HepG2 (cell line): ENCODE results near the gene C1orf35. TPM values are rescaled to one million over a fixed set of nuclear protein-coding genes. Genes with fewer than 3 reads are reported as not detected.

Source experiments
- ATAC-seq: fragments of 200-7000 bp; cut with Tn5 transposase; 3 replicates; pipeline ENCODE4 v1.9.1; 2020; ENCODE audit warnings: mild to moderate bottlenecking, moderate library complexity
- BruUV-seq: library from RNA; stranded (reverse); fragments of 400-500 nt; replicated peaks from 2 replicates; lab custom pipeline; 2021; lab: Mats Ljungman, UMichigan
- CTCF ChIA-PET: fragments of 300-600 bp; formaldehyde crosslinking; extraction: SDS; loops from one replicate; lab custom pipeline; 2021; ENCODE audit warnings: low total read pairs, inconsistent platforms, low intra/inter-chr PET ratio; lab: Yijun Ruan, JAX
- POLR2A ChIA-PET: fragments of 350-600 bp; sonication (Branson Sonifier 250); formaldehyde crosslinking; loops from one replicate; lab custom pipeline; 2020; ENCODE audit warnings: antibody characterized with exemption, inconsistent platforms; lab: Yijun Ruan, JAX
- DNase-seq: peaks from one replicate; pipeline ENCODE4 v3.0.0-alpha.2; 2015; ENCODE audit warnings: low spot score
- FAIRE-seq: peaks from 3 replicates; lab custom pipeline; 2011; peaks lifted over from hg19 to GRCh38; lab: Jason Lieb, UNC
- H2AFZ ChIP-seq: one replicate; pipeline ENCODE4 v1.6.1; 2011; ENCODE audit warnings: low read length, inconsistent platforms
- H3K27ac ChIP-seq: fragments of 300-600 bp; 3 replicates; pipeline ENCODE4 v1.8.0; 2011; ENCODE audit warnings: mixed run types, mild to moderate bottlenecking, mixed read lengths, low read length, inconsistent platforms; ENCODE audit not compliant: insufficient read depth; ENCODE audit errors: extremely low read length
- H3K27me3 ChIP-seq, 2 experiments: fragments of 200-600 bp in 1 of 2; 2 replicates in 1 of 2; 3 replicates in 1 of 2; pipeline versions ENCODE4 v1.6.0 to v1.8.0; 2011; ENCODE audit warnings: low read length in 2 of 2, mild to moderate bottlenecking in 2 of 2, moderate library complexity in 2 of 2, inconsistent platforms in 1 of 2; ENCODE audit not compliant: insufficient read depth in 2 of 2, control insufficient read depth in 1 of 2
- H3K36me3 ChIP-seq, 2 experiments: fragments of 200-600 bp in 1 of 2; replicated peaks in 1 of 2; 2 replicates in 1 of 2; 3 replicates in 1 of 2; pipeline versions ENCODE4 v1.5.1 to v1.8.0; 2011; ENCODE audit warnings: low read length in 2 of 2, inconsistent platforms in 1 of 2; ENCODE audit not compliant: insufficient read depth in 2 of 2, control insufficient read depth in 1 of 2
- H3K4me1 ChIP-seq: 2 replicates; pipeline ENCODE4 v1.5.1; 2012; ENCODE audit warnings: low read length, inconsistent platforms; ENCODE audit not compliant: insufficient read depth
- H3K4me2 ChIP-seq: 2 replicates; pipeline ENCODE4 v1.6.0; 2011; ENCODE audit warnings: low read depth, low read length, inconsistent platforms
- H3K4me3 ChIP-seq, 3 experiments: fragments of 200-600 bp in 1 of 3; sonication (generic), shearing (Covaris generic) in 1 of 3; replicated peaks in 1 of 3; 2 replicates each; pipeline ENCODE4 v1.5.1; 2011 to 2016; ENCODE audit warnings: low read length in 3 of 3, inconsistent platforms in 2 of 3, low read depth in 2 of 3, mild to moderate bottlenecking in 2 of 3, control low read depth in 1 of 3, mixed read lengths in 1 of 3; ENCODE audit not compliant: insufficient read depth in 1 of 3
- H3K79me2 ChIP-seq: one replicate; pipeline ENCODE4 v1.6.1; 2011; ENCODE audit warnings: low read length, inconsistent platforms; ENCODE audit not compliant: insufficient read depth
- H3K9ac ChIP-seq: 2 replicates; pipeline ENCODE4 v1.6.0; 2011; ENCODE audit warnings: mild to moderate bottlenecking, low read depth, low read length, inconsistent platforms; ENCODE audit not compliant: insufficient read depth
- H3K9me3 ChIP-seq: 2 replicates; pipeline ENCODE4 v1.5.1; 2012; ENCODE audit warnings: mild to moderate bottlenecking, low read length
- H4K20me1 ChIP-seq: 2 replicates; pipeline ENCODE4 v1.6.0; 2011; ENCODE audit warnings: inconsistent platforms, mild to moderate bottlenecking, low read length, moderate library complexity; ENCODE audit not compliant: insufficient read depth
- AGO2 ChIP-seq: fragments of 200-400 bp; formaldehyde crosslinking; optimal IDR thresholded peaks from 2 replicates; pipeline ENCODE3; 2017; ENCODE audit warnings: mild to moderate bottlenecking, low read depth, low read length, moderate library complexity
- PAWR ChIP-seq: sonication (generic); formaldehyde crosslinking; IDR thresholded peaks from 2 replicates; pipeline ENCODE4 v1.4.0; 2020; ENCODE audit warnings: missing genetic modification reagents, mild to moderate bottlenecking, borderline replicate concordance
- TEAD3 ChIP-seq: optimal IDR thresholded peaks from 2 replicates; pipeline ENCODE3; 2016; ENCODE audit warnings: borderline replicate concordance
- ZFY ChIP-seq: sonication (generic); formaldehyde crosslinking; IDR thresholded peaks from 2 replicates; pipeline ENCODE4 v1.4.0; 2020; ENCODE audit warnings: missing genetic modification reagents
- ZNF530 ChIP-seq: sonication (generic); formaldehyde crosslinking; IDR thresholded peaks from 2 replicates; pipeline ENCODE4 v1.5.0; 2020; ENCODE audit warnings: low read depth, mild to moderate bottlenecking, missing genetic modification reagents
- WGBS: methylation state at CpG from one replicate; pipeline ENCODE4 v1.1.6; 2017; ENCODE audit warnings: low lambda C conversion rate; 5-methylcytosine and 5-hydroxymethylcytosine counted together
- in situ Hi-C: cut with HindIII; loops from 2 replicates; pipeline ENCODE4 v1.10.0; 2017; ENCODE audit warnings: low pct_unique_long_range_greater_than_20kb; ENCODE audit not compliant: extremely low pct_ligation_motif_present
- intact Hi-C: fragments of 100-400 bp; cut with micrococcal nuclease; formaldehyde crosslinking; loops from one replicate; pipeline ENCODE4 v1.10.0; 2022; ENCODE audit not compliant: unreplicated experiment
- polyA plus RNA-seq, 8 experiments: library from polyadenylated mRNA; depleted of rRNA in 3 of 8; stranded (reverse) in 7 of 8; unstranded in 1 of 8; fragments of >200 nt; fragmentation: Illumina TruSeq in 4 of 8; extraction: Trizol in 4 of 8; gene quantifications; 2 replicates each; pipeline versions ENCODE4 v1.2.1 to v1.2.3, GENCODE V29; 2011 to 2016; ENCODE audit warnings: low read depth in 4 of 8, missing spikeins in 1 of 8, mixed read lengths in 1 of 8; ENCODE audit not compliant: insufficient read depth in 1 of 8
- total RNA-seq, 5 experiments: library from RNA; depleted of rRNA; stranded (reverse); fragments of >200 nt; fragmentation: Illumina TruSeq; extraction: Trizol; gene quantifications; 2 replicates each; pipeline ENCODE4 v1.2.3, GENCODE V29; 2016; ENCODE audit warnings: low read depth in 1 of 5

C1orf35 gene
- total and polyA plus RNA-seq, 2 of the 13 experiments (the other 11 are each of a cell fraction or from before 2014, with no cell fraction given) = 8.1 to 19.3 TPM

GRCh38 chr1:228105996-228106799 lies 3.1 kb upstream of the C1orf35 start (continued):
- no peak for TF ChIP-seq PAWR (CRISPR knock-in tag)
- no peak for TF ChIP-seq ZNF530 (CRISPR knock-in tag)
- TF ChIP-seq TEAD3 (CRISPR knock-in tag) = no peak

- Histone ChIP-seq H3K79me2 (peaks cover 32% of the 10 kb centered on the region), H3K9ac (no peak overlapping the region), H3K4me3 (no peak overlapping the region), H3K27ac (no peak overlapping the region), H3K9me3 (no peaks in the 10 kb centered on the region), H4K20me1 (peaks cover 8% of the 10 kb centered on the region; the same call in 1 of the 2 replicates), H3K36me3 (peaks cover 2 to 7% of the 10 kb centered on the region in 2 experiments; a peak in 2 of 5 replicates), H3K4me2 (no peak overlapping the region), H3K27me3 (no peaks in the 10 kb centered on the region; a peak in 1 of 5 replicates), H2AFZ (no peak overlapping the region), H3K4me1 (peaks cover 36% of the 10 kb centered on the region)
- TF ChIP-seq ZNF530 (CRISPR knock-in tag) (no peak), AGO2 (peak; percentile 88), ZFY (CRISPR knock-in tag) (0 out of 2 replicates have a peak, but pooled peaks have one; percentile 6)
- ChIA-PET CTCF (no interaction called here), POLR2A (interaction anchor here (0.5 to 1.3 kb wide), 3 partner anchors 11 to 60 kb away, joined by 3 to 4 read pairs (median 4); partner anchors contain the start of gene IBA57)
- DNase-seq (no peak), FAIRE-seq (no peak), ATAC-seq (no peak)
- no TSS peak for BruUV-seq
- in situ Hi-C loops (no loop called here), intact Hi-C loops (no loop called here)
- 86% methylated on average over 7 of the region's 9 CpGs for WGBS
These were observed 2.3 kb upstream of the C1orf35 start for GRCh38 chr1:228105270-228105995.
